PC-9 (cell line): ENCODE data around the gene PODXL.

Experiments used
- EZH2 ChIP-seq: fragments of 200-600 bp; sonication (generic); IDR thresholded peaks from 2 replicates; pipeline ENCODE4 v1.8.0; 2017; ENCODE audit warnings: antibody characterized with exemption, low read depth
- TF ChIP-seq, protein P1 (sequence below): fragments of 200-600 bp; sonication (generic); conservative IDR thresholded peaks from 2 replicates; pipeline ENCODE4 v1.6.1; 2017; ENCODE audit warnings: mixed run types, antibody characterized with exemption, mild to moderate bottlenecking, moderate library complexity

DNA sequence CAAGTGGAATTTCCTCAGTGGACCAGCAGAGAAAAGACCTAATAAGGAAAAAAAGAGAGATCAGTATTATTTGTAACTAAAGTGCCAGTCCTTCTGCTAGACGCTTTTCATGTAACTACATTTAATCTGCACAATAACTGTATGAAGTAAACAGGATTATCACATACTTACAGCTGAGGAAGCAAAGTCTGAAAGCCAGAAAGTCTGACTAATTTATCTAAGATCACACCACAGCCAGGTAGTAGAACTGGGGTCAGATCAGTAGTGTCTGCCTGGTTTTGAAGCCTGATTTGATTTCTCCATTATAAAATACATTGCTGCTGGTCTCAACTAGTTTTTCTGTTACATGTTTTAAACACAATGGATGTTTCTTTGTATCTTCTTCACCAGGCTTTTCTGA, 69.2 kb downstream of the PODXL start:
- TF ChIP-seq, protein P1, sequence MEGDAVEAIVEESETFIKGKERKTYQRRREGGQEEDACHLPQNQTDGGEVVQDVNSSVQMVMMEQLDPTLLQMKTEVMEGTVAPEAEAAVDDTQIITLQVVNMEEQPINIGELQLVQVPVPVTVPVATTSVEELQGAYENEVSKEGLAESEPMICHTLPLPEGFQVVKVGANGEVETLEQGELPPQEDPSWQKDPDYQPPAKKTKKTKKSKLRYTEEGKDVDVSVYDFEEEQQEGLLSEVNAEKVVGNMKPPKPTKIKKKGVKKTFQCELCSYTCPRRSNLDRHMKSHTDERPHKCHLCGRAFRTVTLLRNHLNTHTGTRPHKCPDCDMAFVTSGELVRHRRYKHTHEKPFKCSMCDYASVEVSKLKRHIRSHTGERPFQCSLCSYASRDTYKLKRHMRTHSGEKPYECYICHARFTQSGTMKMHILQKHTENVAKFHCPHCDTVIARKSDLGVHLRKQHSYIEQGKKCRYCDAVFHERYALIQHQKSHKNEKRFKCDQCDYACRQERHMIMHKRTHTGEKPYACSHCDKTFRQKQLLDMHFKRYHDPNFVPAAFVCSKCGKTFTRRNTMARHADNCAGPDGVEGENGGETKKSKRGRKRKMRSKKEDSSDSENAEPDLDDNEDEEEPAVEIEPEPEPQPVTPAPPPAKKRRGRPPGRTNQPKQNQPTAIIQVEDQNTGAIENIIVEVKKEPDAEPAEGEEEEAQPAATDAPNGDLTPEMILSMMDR = no peak
- TF ChIP-seq EZH2 = no peak
